K562 (cell line): ENCODE measurements around the gene ATF6B. TPM values are rescaled to one million over a fixed set of nuclear protein-coding genes. Genes with fewer than 3 reads are reported as not detected.

ENCODE experiments used
- EHMT2 ChIP-seq: fragments of 450-650 bp; IDR thresholded peaks from 2 replicates; pipeline ENCODE4 v1.6.1; 2018; ENCODE audit warnings: antibody characterized with exemption
- MIER1 ChIP-seq: fragments of 450-650 bp; IDR thresholded peaks from 2 replicates; pipeline ENCODE4 v1.6.1; 2016; ENCODE audit warnings: antibody characterized with exemption, mild to moderate bottlenecking, low read depth
- REST ChIP-seq, 2 experiments: fragments of 450-650 bp; formaldehyde crosslinking in 1 of 2; IDR thresholded peaks; 2 replicates each; pipeline versions ENCODE4 v1.4.0 to v1.6.1; 2014 to 2020; ENCODE audit warnings: mild to moderate bottlenecking in 2 of 2, borderline replicate concordance in 1 of 2, low read depth in 1 of 2
- SIN3A ChIP-seq, 2 experiments: fragments of 150-350 bp in 1 of 2; IDR thresholded peaks; 2 replicates each; pipeline ENCODE4 v1.6.1; 2011 to 2016; ENCODE audit warnings: borderline replicate concordance in 2 of 2, low read depth in 2 of 2, low read length in 2 of 2, mild to moderate bottlenecking in 2 of 2, moderate library complexity in 2 of 2; ENCODE audit not compliant: control insufficient read depth in 1 of 2
- ZBTB40 ChIP-seq, 2 experiments: fragments of 450-650 bp in 1 of 2; sonication (generic) in 1 of 2; formaldehyde crosslinking in 1 of 2; IDR thresholded peaks; 2 replicates each; pipeline versions ENCODE4 v1.7.1 to v1.9.0; 2016 to 2022; ENCODE audit warnings: inconsistent platforms in 1 of 2, mild to moderate bottlenecking in 1 of 2, missing genetic modification reagents in 1 of 2
- polyA plus RNA-seq, 8 experiments: library from polyadenylated mRNA; depleted of rRNA in 4 of 8; stranded (reverse) in 5 of 8; unstranded in 3 of 8; fragments of >200 nt; fragmentation: Nextera tagmentation in 2 of 8; fragmentation: Illumina TruSeq in 1 of 8; extraction: Ambion mirVana in 2 of 8; extraction: Trizol in 1 of 8; gene quantifications; 2 replicates each; pipeline versions ENCODE4 v1.2.1 to v1.2.3, GENCODE V29; 2011 to 2014; ENCODE audit warnings: inconsistent platforms in 1 of 8, missing spikeins in 1 of 8
- total RNA-seq, 7 experiments: library from RNA; depleted of rRNA in 6 of 7; stranded (reverse); fragments of >200 nt in 6 of 7; fragmentation: Illumina TruSeq in 2 of 7; extraction: Trizol in 2 of 7; gene quantifications; 2 replicates each; pipeline versions ENCODE4 v1.2.1 to v1.2.3, GENCODE V29; 2011 to 2021; ENCODE audit warnings: low replicate concordance in 1 of 7

ATF6B gene
- total and polyA plus RNA-seq, 9 of the 15 experiments (the other 6 are each of a cell fraction or from before 2014, with no cell fraction given): 20.7 to 131 (median 31.7) TPM

- TF ChIP-seq ZBTB40 (IDR thresholded peaks at IDR 0.05) (peak; percentile 47; the same call in 1 of the 2 replicates), ZBTB40 (CRISPR knock-in tag; IDR thresholded peaks at IDR 0.05) (no peak), EHMT2 (peak; percentile 93), MIER1 (peak; percentile 78; the same call in 1 of the 2 replicates), SIN3A (IDR thresholded peaks at IDR 0.05; ENCODE audit: borderline replicate concordance in 2 of 2, control insufficient read depth in 1 of 2, low read depth in 2 of 2, low read length in 2 of 2) (peak in 1 of 2 experiments; percentile 49; a peak in 1 of 4 replicates), REST (IDR thresholded peaks at IDR 0.05; ENCODE audit: borderline replicate concordance) (peak; percentile 97), REST (CRISPR knock-in tag; IDR thresholded peaks at IDR 0.05; ENCODE audit: low read depth) (peak; percentile 76; the same call in 1 of the 2 replicates)
- TF ChIP-seq, all 486 proteins: peak for 12
Observed at GRCh38 chr6:32105433-32105832, 22.6 kb downstream of the ATF6B start (continued).
